Vagina (tissue), 2 donors: Measurements from ENCODE around the gene NBL1.

Experiments
- POLR2A ChIP-seq, 2 donors: fragments of 450-650 bp; IDR thresholded peaks; one replicate each; pipeline ENCODE4 v1.6.1; 2017; ENCODE audit warnings: antibody characterized with exemption in 2 of 2, mild to moderate bottlenecking in 2 of 2, moderate library complexity in 2 of 2
- TF ChIP-seq, protein P1 (sequence below), 3 experiments: fragments of 450-650 bp in 2 of 3; fragments of 200-600 bp in 1 of 3; sonication (generic) in 1 of 3; IDR thresholded peaks; one replicate each; pipeline ENCODE4 v1.5.1; 2017 to 2019; ENCODE audit warnings: antibody characterized with exemption in 3 of 3, mild to moderate bottlenecking in 2 of 3, moderate library complexity in 2 of 3

DNA sequence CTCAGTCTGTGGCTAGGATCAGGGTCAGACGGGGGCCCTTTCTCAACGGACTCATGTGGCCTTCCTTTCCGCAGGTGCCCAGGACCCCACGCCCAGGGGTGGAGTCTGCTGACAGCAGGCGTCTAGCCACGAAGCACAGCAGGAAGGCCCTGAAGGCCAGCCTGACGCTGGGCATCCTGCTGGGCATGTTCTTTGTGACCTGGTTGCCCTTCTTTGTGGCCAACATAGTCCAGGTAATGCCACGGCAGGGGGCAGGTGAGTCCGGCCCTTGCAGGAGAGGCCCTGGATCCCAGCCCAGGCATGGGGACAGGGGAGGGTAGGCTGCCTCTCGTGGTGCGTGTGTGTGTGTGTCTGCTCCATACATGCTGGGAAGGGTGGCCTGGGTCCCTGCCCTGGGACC lies 34.4 kb downstream of the NBL1 start:
- TF ChIP-seq, protein P1, sequence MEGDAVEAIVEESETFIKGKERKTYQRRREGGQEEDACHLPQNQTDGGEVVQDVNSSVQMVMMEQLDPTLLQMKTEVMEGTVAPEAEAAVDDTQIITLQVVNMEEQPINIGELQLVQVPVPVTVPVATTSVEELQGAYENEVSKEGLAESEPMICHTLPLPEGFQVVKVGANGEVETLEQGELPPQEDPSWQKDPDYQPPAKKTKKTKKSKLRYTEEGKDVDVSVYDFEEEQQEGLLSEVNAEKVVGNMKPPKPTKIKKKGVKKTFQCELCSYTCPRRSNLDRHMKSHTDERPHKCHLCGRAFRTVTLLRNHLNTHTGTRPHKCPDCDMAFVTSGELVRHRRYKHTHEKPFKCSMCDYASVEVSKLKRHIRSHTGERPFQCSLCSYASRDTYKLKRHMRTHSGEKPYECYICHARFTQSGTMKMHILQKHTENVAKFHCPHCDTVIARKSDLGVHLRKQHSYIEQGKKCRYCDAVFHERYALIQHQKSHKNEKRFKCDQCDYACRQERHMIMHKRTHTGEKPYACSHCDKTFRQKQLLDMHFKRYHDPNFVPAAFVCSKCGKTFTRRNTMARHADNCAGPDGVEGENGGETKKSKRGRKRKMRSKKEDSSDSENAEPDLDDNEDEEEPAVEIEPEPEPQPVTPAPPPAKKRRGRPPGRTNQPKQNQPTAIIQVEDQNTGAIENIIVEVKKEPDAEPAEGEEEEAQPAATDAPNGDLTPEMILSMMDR (IDR thresholded peaks at IDR 0.05): no peak
- no peak for TF ChIP-seq POLR2A (IDR thresholded peaks at IDR 0.05)
